ENCODE measurements around the gene CLEC9A.

CLEC9A gene

DNA sequence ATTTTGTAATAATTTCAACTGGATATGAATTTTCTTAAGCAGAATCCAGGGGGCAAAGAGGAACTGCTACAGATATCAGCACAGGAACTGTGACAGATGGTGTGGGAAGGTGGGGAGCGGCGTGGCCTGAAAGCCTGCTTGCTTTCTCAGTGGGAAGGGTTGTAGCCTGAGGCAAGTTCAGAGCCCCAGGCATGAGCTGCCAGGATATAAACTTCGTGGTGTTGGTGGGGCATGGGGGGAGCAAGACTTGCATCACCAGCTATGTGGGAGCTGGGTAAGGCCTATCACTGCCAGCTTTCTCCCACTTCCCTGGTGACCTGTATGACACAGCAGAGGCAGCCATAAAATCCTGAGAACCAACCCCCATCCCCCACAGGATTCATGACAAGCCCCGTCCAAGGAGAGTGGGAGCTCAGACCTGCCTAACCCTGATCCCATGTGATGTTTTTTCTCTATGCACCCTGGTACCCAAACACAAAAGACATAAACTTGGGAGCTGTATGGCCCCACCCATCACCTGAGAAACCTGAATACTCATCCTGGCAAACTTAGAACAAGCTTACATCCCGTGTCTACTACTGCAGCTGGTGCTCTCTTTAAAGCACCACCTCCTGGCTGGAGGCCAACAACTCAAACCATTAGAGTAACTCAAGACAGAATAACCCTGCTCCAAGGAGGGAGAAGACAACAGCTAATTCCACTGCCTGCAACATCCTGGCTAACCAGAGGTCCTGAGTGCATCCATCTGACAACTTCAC, 51.8 kb downstream of the CLEC9A start:
- TF ChIP-seq, protein P1, sequence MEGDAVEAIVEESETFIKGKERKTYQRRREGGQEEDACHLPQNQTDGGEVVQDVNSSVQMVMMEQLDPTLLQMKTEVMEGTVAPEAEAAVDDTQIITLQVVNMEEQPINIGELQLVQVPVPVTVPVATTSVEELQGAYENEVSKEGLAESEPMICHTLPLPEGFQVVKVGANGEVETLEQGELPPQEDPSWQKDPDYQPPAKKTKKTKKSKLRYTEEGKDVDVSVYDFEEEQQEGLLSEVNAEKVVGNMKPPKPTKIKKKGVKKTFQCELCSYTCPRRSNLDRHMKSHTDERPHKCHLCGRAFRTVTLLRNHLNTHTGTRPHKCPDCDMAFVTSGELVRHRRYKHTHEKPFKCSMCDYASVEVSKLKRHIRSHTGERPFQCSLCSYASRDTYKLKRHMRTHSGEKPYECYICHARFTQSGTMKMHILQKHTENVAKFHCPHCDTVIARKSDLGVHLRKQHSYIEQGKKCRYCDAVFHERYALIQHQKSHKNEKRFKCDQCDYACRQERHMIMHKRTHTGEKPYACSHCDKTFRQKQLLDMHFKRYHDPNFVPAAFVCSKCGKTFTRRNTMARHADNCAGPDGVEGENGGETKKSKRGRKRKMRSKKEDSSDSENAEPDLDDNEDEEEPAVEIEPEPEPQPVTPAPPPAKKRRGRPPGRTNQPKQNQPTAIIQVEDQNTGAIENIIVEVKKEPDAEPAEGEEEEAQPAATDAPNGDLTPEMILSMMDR (IDR thresholded peaks at IDR 0.05): no peak

DNA sequence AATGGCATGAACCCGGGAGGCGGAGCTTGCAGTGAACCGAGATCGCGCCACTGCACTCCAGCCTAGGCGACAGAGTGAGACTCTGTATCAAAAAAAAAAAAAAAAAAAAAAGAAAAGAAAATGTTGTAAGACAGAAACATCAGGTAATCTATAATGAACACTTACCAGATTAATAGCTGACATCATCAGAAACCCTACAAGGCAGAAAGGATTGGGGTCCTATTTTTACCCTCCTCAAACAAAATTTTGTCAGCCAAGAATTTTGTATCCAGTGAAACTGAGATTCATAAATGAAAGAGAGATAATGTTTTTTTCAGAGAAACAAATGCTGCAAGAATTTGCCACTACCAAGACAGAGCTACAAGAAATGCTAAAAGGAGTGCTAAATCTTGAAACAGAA, 54.3 kb downstream of the CLEC9A start:
- TF ChIP-seq, protein P1 (IDR thresholded peaks at IDR 0.05): no peak

DNA sequence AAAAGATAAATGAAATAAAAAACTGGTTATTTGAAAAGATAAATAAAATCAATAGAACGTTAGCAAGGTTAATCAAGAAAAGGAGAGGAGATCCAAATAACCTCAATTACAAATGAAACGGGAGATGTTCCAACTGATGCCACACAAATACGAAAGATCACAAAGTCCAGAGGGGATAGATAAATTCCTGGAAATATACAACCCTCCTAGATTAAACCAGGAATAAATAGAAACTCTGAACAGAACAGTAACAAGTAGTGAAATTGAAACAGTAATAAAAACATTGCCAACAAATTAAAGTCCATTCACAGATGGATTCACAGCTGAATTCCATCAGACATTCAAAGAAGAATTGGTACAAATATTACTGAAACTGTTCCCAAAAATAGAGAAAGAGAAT, 55.9 kb downstream of the CLEC9A start:
- TF ChIP-seq, protein P1 (IDR thresholded peaks at IDR 0.05): no peak

DNA sequence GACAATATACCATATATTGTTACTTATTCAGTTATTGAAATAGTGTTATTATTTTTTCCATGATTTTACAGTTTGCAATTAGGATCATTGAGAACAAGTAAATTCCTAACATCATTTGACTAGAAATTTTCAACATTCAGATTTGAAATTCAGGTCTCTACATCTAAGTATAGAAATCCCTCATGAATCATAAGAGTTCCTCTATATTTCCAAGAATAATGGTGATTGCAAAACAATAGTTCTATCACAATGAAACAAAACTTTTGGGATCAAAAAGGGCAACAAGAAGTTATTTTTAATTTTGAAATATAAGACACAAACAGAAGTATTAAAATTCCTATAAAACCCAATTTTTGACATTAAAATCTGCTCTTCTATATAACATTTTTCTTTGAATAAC, 57.5 kb downstream of the CLEC9A start:
- TF ChIP-seq, protein P1 (IDR thresholded peaks at IDR 0.05): no peak

DNA sequence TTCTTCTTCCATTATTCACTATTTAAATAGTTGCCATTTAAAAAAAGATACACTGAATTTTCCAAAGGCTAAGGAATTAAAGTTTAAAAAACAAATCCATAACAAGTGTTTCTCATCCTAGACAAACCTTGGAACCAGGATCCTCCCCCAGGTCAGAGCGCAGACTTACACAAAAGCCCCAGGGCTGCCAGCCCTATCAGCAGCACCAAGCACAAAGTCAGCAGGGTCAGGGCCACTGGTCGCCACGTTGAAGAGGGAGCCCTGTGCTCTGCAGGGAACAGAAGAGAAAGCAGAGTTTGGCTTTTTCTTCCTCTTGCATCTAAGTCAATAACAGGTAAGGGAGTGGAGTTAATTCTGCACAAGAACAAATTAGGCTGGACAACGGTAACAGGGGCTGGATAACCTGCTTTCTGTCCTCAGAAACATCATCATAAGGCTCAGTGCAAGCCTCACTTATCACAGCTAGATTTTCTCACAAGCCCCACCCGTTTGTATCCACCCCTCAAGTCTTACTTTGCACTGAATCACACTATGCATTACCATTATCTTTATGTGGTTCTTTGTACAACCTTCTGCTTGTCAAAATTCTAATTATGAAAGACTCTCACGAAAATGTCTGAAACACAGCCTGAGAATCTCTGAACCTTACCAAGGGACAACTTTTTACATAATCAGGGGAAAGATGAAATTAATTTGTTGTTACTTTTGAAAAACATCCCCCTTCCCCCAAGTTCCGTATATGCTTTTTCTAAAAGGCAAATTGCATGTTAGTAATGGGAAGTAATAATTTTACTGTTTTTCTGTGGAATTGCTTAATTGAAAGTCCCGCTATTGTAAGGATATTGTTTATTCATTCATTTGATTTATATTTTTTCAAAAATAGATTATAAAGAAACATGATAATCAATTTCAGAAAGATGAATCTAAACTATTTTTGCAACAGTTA, 58.7 kb downstream of the CLEC9A start:
- TF ChIP-seq, protein P1 (IDR thresholded peaks at IDR 0.05): no peak

DNA sequence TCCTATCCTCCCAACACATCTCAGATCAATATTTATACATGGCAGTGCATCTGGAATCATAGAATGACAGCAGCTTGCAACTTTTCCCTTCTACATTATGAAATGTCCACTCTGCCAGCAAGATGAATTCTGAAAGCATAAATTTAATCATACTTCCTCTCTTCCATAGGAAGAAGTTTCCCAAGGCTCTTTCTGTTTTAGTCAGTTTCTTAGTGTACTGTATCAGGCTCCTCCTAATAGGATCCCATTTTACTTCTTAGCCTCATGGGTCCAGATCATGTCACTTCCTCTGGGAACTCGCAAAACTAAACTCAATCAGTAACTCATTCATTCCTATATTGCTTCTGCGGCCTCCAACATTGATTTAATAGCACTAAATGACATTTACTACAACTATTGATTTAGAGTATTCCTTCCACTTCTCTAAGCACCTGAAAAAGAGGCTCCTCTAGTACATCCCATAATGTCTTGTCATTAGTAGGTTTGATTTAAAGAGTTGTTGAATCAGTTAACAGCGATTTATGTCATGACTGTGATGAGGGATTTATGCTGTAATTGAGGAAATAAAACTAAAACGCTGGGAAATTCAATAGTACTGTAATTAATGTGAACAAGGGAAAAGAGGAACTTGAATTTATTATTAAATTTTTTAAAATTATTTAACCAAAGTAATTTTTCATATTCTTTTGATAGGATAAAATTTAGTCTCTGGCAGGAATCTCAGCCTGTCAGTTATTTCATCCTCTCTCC, 64.3 kb downstream of the CLEC9A start:
- TF ChIP-seq, protein P1 (IDR thresholded peaks at IDR 0.05): no peak

DNA sequence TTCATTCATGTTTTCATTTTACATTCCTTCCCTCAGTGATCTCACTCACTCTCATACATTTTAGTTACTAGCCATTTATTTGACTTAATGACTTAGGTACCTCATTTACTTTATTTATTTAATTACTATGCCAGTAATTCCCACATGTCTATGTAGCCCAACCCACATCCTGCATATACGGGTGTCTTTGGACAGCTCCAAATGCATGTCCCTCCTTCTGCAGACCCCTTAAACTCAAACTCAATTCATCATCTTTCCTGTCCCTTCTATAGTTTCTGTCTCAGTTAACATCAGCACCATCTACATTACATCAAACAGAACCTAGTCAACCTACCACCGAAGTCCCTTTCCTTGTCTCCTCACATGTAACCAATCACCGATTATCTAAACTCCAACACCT, 65.5 kb downstream of the CLEC9A start:
- TF ChIP-seq, protein P1 (IDR thresholded peaks at IDR 0.05): no peak

Measured in LNCAP (cell line).